Omental fat pad (tissue), 4 donors: ENCODE measurements around the gene SULT1C4. TPM values are rescaled to one million over a fixed set of nuclear protein-coding genes. Genes with fewer than 3 reads are reported as not detected.

Source experiments
- ATAC-seq: fragments of 150-250 bp; one replicate; pipeline ENCODE4 v1.9.1; 2016; ENCODE audit warnings: mild to moderate bottlenecking, moderate library complexity; ENCODE audit not compliant: low FRiP score
- DNase-seq: peaks from one replicate; pipeline ENCODE4 v3.0.0-alpha.2; 2019; ENCODE audit warnings: low spot score
- CTCF ChIP-seq, 3 donors: fragments of 450-650 bp; IDR thresholded peaks; one replicate each; pipeline ENCODE4 v1.5.1; 2016 to 2017; ENCODE audit warnings: antibody characterized with exemption in 3 of 3, mild to moderate bottlenecking in 3 of 3, moderate library complexity in 2 of 3
- total RNA-seq, 4 donors: library from RNA; depleted of rRNA; stranded (reverse); fragments of >200 nt; gene quantifications; one replicate each; pipeline ENCODE4 v1.1.0, GENCODE V29; 2016

SULT1C4 gene
- total RNA-seq, result 10 to 100 TPM in 1 of 4 donors, 1 to 10 TPM in 3; 3.5 to 16.2 (median 4.2) TPM

- DNase-seq, result no peak
- TF ChIP-seq CTCF (IDR thresholded peaks at IDR 0.05), result no peak
- ATAC-seq, result peak; percentile 41
Measured at GRCh38 chr2:108377815-108378630, at the start of gene SULT1C4. Gene SULT1C4 (plus strand): TSS chr2:108377954. CDS start chr2:108378338, 384 bp downstream.

DNA sequence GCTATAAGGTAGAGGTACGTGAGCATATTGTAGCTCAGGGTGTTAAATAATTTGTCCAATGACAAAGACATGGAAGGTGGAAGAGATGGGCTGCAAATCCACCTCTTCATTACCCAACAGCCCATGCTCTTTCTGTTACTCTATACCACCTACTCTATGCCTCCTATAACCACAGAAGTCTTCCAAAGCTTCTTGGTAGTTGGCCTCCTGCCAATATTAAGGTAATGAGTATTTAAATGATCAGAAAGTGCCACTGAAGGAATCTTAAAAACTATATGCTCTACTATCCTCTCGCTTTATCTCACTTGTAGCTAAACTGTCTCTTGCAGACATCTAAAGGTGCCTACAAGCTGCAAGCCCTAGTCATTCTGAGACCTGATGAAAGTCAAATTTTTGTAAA lies 48.0 kb upstream of the SULT1C4 start:
- ATAC-seq (no peak), DNase-seq (no peak)
- TF ChIP-seq CTCF (IDR thresholded peaks at IDR 0.05), result no peak

DNA sequence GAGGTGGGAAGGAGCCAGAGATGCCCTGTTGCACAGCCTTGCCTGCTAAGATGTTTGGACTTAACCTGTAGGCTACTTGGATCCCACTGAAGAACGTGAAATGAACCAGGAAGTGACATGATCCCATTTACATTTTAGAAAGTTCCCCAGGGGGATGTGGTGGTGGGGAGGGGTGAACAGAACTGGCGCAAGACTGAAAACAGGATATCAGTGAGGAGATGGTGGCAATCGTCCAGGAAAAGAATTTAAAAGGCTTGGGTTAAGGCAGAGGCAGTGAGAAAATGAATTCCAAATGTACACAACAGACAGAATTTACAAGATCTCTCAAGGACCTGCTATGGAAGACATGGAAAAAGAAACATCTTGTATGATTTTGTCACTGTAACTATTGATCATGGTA lies 46.8 kb upstream of the SULT1C4 start:
- DNase-seq (no peak), ATAC-seq (no peak)
- TF ChIP-seq CTCF (IDR thresholded peaks at IDR 0.05), result no peak

GRCh38 chr2:108345951-108346350 lies 31.8 kb upstream of the SULT1C4 start:
- no peak for TF ChIP-seq CTCF (IDR thresholded peaks at IDR 0.05)
- ATAC-seq (no peak), DNase-seq (no peak)

DNA sequence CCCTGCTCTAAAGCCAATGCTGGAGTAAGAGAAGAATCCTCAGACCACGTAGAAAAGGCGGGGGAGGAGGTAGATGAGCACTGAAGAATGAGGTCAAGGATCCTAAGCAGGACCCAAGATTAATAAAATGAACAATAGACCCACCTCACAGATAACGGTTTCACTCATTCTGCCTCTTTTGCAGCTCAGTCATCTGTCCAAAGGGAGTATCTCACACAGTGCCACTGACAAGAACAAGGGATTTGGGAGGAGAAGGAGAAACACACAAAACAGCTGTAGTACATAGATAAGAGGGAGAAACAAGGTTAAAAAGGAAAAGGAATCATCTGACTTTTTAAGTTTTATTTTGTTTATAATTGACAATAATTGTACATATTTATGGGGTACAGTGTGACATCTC lies 30.9 kb upstream of the SULT1C4 start:
- no peak for DNase-seq
- no peak for ATAC-seq

DNA sequence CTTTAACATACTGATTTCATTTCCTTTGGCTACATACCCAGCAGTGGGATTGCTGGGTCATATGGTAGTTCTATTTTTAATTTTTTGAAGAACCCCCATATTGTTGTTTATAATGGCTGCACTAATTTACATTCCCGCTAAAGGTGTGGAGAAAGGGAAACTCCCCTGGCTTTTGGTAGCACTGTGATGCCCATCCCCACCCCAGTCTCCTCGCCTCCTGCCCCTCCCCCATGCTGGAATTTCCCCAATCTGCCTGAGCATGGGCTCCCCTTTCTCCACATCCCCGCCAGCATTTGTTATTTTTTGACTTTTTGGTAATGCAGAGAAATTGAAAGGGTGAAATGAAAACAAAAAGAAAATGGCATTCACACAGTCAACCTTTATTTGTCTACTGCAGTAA lies 30.0 kb upstream of the SULT1C4 start:
- no peak for TF ChIP-seq CTCF (IDR thresholded peaks at IDR 0.05)
- no peak for DNase-seq
- no peak for ATAC-seq

More for the DNA sequence above, 30.9 kb upstream of the SULT1C4 start:
- no peak for TF ChIP-seq CTCF (IDR thresholded peaks at IDR 0.05)
